IMR-90 (cell line): ENCODE results near the gene PRKN. TPM values are rescaled to one million over a fixed set of nuclear protein-coding genes. Genes with fewer than 3 reads are reported as not detected.

ENCODE experiments used
- ATAC-seq: fragments of 200-7000 bp; cut with Tn5 transposase; 2 replicates; pipeline ENCODE4 v1.9.1; 2020; ENCODE audit warnings: low read depth, mild to moderate bottlenecking, moderate library complexity
- BruUV-seq: library from RNA; stranded (reverse); fragments of 400-500 nt; replicated peaks from 2 replicates; lab custom pipeline; 2021; lab: Mats Ljungman, UMichigan
- CTCF ChIA-PET: fragments of 300-600 bp; formaldehyde crosslinking; extraction: SDS; loops from one replicate; lab custom pipeline; 2021; ENCODE audit warnings: antibody characterized with exemption; lab: Yijun Ruan, JAX
- POLR2A ChIA-PET: fragments of 300-600 bp; sonication (Branson Sonifier 250); formaldehyde crosslinking; loops from one replicate; lab custom pipeline; 2022; ENCODE audit warnings: antibody characterized with exemption; ENCODE audit not compliant: unreplicated experiment; lab: Charles Lee
- DNase-seq: peaks from one replicate; pipeline ENCODE4 v3.0.0; 2013
- H2AFZ ChIP-seq: replicated peaks from 2 replicates; pipeline ENCODE3; 2013; ENCODE audit warnings: low read length, mild to moderate bottlenecking; ENCODE audit not compliant: poor library complexity
- H2AK5ac ChIP-seq: 2 replicates; pipeline ENCODE4 v1.6.1; 2013; ENCODE audit warnings: low read depth, low read length, inconsistent platforms
- H2AK9ac ChIP-seq: replicated peaks from 2 replicates; pipeline ENCODE3; 2013; ENCODE audit warnings: mild to moderate bottlenecking, low read depth, low read length, moderate library complexity; ENCODE audit not compliant: poor library complexity
- H2BK120ac ChIP-seq: 2 replicates; pipeline ENCODE4 v1.6.1; 2013; ENCODE audit warnings: low read depth, low read length, inconsistent platforms
- H2BK15ac ChIP-seq: 3 replicates; pipeline ENCODE4 v1.6.1; 2013; ENCODE audit warnings: low read depth, low read length, inconsistent platforms
- H2BK20ac ChIP-seq: 2 replicates; pipeline ENCODE4 v1.6.1; 2013; ENCODE audit warnings: low read depth, mild to moderate bottlenecking, inconsistent platforms, low read length, moderate library complexity
- H2BK5ac ChIP-seq: 2 replicates; pipeline ENCODE4 v1.6.1; 2013; ENCODE audit warnings: mild to moderate bottlenecking, low read depth, low read length, inconsistent platforms; ENCODE audit not compliant: poor library complexity, severe bottlenecking
- H3K14ac ChIP-seq: replicated peaks from 2 replicates; pipeline ENCODE4 v1.6.1; 2013; ENCODE audit warnings: low read depth, low read length, inconsistent platforms
- H3K18ac ChIP-seq: 2 replicates; pipeline ENCODE4 v1.6.1; 2013; ENCODE audit warnings: low read depth, low read length, control low read depth
- H3K23ac ChIP-seq: 2 replicates; pipeline ENCODE4 v1.6.1; 2013; ENCODE audit warnings: low read depth, low read length, inconsistent platforms
- H3K27ac ChIP-seq: 2 replicates; pipeline ENCODE4 v1.5.1; 2013; ENCODE audit warnings: mild to moderate bottlenecking, control low read depth, low read length; ENCODE audit not compliant: insufficient read depth
- H3K27me3 ChIP-seq: 2 replicates; pipeline ENCODE4 v1.6.1; 2013; ENCODE audit warnings: low read length; ENCODE audit not compliant: control insufficient read depth, insufficient read depth
- H3K36me3 ChIP-seq: 2 replicates; pipeline ENCODE4 v1.6.1; 2013; ENCODE audit warnings: low read length, mixed read lengths; ENCODE audit not compliant: control insufficient read depth, insufficient read depth
- H3K4ac ChIP-seq: 2 replicates; pipeline ENCODE4 v1.6.1; 2013; ENCODE audit warnings: low read depth, low read length, inconsistent platforms
- H3K4me1 ChIP-seq: 2 replicates; pipeline ENCODE4 v1.6.1; 2013; ENCODE audit warnings: low read length, mixed read lengths; ENCODE audit not compliant: control insufficient read depth, insufficient read depth
- H3K4me2 ChIP-seq: 2 replicates; pipeline ENCODE4 v1.6.1; 2013; ENCODE audit warnings: low read depth, mild to moderate bottlenecking, control low read depth, low read length, moderate library complexity
- H3K4me3 ChIP-seq: 2 replicates; pipeline ENCODE4 v1.5.1; 2013; ENCODE audit warnings: low read depth, mild to moderate bottlenecking, control low read depth, low read length, moderate library complexity; ENCODE audit not compliant: insufficient read depth
- H3K56ac ChIP-seq: 2 replicates; pipeline ENCODE4 v1.6.1; 2013; ENCODE audit warnings: low read length, inconsistent platforms; ENCODE audit not compliant: insufficient read depth; ENCODE audit errors: extremely low read depth
- H3K79me1 ChIP-seq, 2 experiments: 2 replicates each; pipeline ENCODE4 v1.6.1; 2013; ENCODE audit warnings: low read length in 2 of 2, inconsistent platforms in 1 of 2, low read depth in 1 of 2
- H3K9ac ChIP-seq: 2 replicates; pipeline ENCODE4 v1.6.1; 2013; ENCODE audit warnings: low read depth, low read length, control low read depth
- H3K9me1 ChIP-seq: 2 replicates; pipeline ENCODE4 v1.6.1; 2013; ENCODE audit warnings: low read length, inconsistent platforms; ENCODE audit not compliant: insufficient read depth
- H3K9me3 ChIP-seq: 2 replicates; pipeline ENCODE4 v1.6.1; 2013; ENCODE audit warnings: low read length; ENCODE audit not compliant: control insufficient read depth, insufficient read depth
- H4K20me1 ChIP-seq: 2 replicates; pipeline ENCODE4 v1.6.1; 2013; ENCODE audit warnings: low read length, inconsistent platforms; ENCODE audit not compliant: insufficient read depth
- H4K5ac ChIP-seq: 2 replicates; pipeline ENCODE4 v1.6.1; 2013; ENCODE audit warnings: mild to moderate bottlenecking, low read depth, low read length, control low read depth
- H4K8ac ChIP-seq, 2 experiments: 2 replicates each; pipeline ENCODE4 v1.6.1; 2013; ENCODE audit warnings: low read depth in 2 of 2, low read length in 2 of 2, control low read depth in 1 of 2, inconsistent platforms in 1 of 2
- H4K91ac ChIP-seq: 2 replicates; pipeline ENCODE4 v1.6.1; 2013; ENCODE audit warnings: low read depth, low read length, inconsistent platforms; ENCODE audit not compliant: insufficient read depth
- CEBPB ChIP-seq: IDR thresholded peaks from 2 replicates; pipeline ENCODE4 v1.6.1; 2012; ENCODE audit warnings: low read depth, low read length, improper control_type of control experiment
- MAFK ChIP-seq: IDR thresholded peaks from 2 replicates; pipeline ENCODE4 v1.6.1; 2012; ENCODE audit warnings: low read depth, low read length, improper control_type of control experiment
- MXI1 ChIP-seq: IDR thresholded peaks from 2 replicates; pipeline ENCODE4 v1.6.1; 2012; ENCODE audit warnings: low read depth, mild to moderate bottlenecking, low read length, moderate library complexity, borderline replicate concordance
- NFE2L2 ChIP-seq: fragments of 150-350 bp; IDR thresholded peaks from 2 replicates; pipeline ENCODE4 v1.6.1; 2016; ENCODE audit warnings: low read depth, mild to moderate bottlenecking, low read length
- RFX5 ChIP-seq: IDR thresholded peaks from 2 replicates; pipeline ENCODE4 v1.8.0; 2012; ENCODE audit warnings: low read depth, mild to moderate bottlenecking, low read length, moderate library complexity
- whole genome bisulfite sequencing, 2 experiments: methylation state at CpG; one replicate each; pipeline versions ENCODE4 v1.1.5 to v1.1.7; 2013; ENCODE audit warnings: missing lambda C conversion rate in 2 of 2; ENCODE audit not compliant: insufficient read length in 1 of 2; ENCODE audit errors: extremely low coverage in 2 of 2; 5-methylcytosine and 5-hydroxymethylcytosine counted together
- dilution Hi-C: fragments of 300-500 bp; cut with HindIII; formaldehyde crosslinking; loops from one replicate; pipeline ENCODE4 v1.14.3; 2018; ENCODE audit warnings: low sequenced_read_pairs; ENCODE audit not compliant: unreplicated experiment
- in situ Hi-C: fragments of 300-500 bp; cut with MboI; formaldehyde crosslinking; loops from 3 replicates; pipeline ENCODE4 v1.14.3; 2019; ENCODE audit warnings: low sequenced_read_pairs, inconsistent platforms, mixed read lengths
- intact Hi-C: fragments of 100-400 bp; cut with micrococcal nuclease; formaldehyde crosslinking; loops from 2 replicates; pipeline ENCODE4 v1.10.0; 2022
- polyA plus RNA-seq, 3 experiments: library from polyadenylated mRNA; depleted of rRNA; stranded (reverse); fragments of >200 nt; gene quantifications; 2 replicates each; pipeline ENCODE4 v1.2.3, GENCODE V29; 2012; ENCODE audit warnings: low replicate concordance in 1 of 3
- total RNA-seq: library from RNA; depleted of rRNA; stranded (reverse); fragments of >200 nt; gene quantifications from 2 replicates; pipeline ENCODE4 v1.2.3, GENCODE V29; 2012
- TF ChIP-seq, protein P1 (sequence below): fragments of 150-350 bp; IDR thresholded peaks from 2 replicates; pipeline ENCODE4 v1.6.1; 2016; ENCODE audit warnings: low read depth, mild to moderate bottlenecking, low read length, moderate library complexity, borderline replicate concordance
- TF ChIP-seq, protein P2 (sequence below): conservative IDR thresholded peaks from 2 replicates; pipeline ENCODE4 v1.5.1; 2012; ENCODE audit warnings: mild to moderate bottlenecking, low read depth, low read length, improper control_type of control experiment
- TF ChIP-seq, protein P3 (sequence below): fragments of 150-350 bp; IDR thresholded peaks from 2 replicates; pipeline ENCODE4 v1.6.1; 2017; ENCODE audit warnings: mild to moderate bottlenecking, antibody characterized with exemption, low read length, low read depth

Gene PRKN
- total and polyA plus RNA-seq, 2 of the 4 experiments (the other 2 are of a cell fraction): 0.15 to 0.18 TPM

DNA sequence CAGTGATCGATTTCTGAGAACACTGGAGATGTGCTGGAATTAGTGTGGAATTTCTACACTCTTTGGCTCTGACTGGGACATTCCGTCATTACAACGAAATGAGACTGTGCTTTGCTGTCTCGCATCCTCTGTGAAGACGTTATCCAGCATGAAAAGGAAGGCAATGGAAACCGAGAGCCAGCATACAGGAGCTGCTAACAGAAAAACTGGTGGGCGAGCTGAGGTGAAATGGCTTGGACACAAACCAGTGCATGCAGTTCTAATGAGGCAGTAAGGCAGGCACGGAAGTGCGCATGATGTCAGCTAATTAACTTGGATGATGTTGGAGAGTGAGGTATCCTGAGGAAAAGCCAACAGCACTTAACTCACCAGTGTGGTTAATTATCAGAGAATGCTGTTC, 1250.9 kb downstream of the PRKN start:
- Histone ChIP-seq H3K14ac (no peak overlapping the region), H3K18ac (no peak overlapping the region), H4K91ac (no peak overlapping the region), H3K9me1 (no peaks in the 10 kb centered on the region), H3K27me3 (no peaks in the 10 kb centered on the region), H2AFZ (no peak overlapping the region), H4K5ac (no peak overlapping the region), H3K23ac (no peak overlapping the region), H3K36me3 (no peaks in the 10 kb centered on the region), H4K8ac (no peak overlapping the region), H3K79me1 (no peaks in the 10 kb centered on the region), H3K9ac (no peak overlapping the region), H2AK9ac (no peak overlapping the region), H3K4ac (no peak overlapping the region), H2BK5ac (no peak overlapping the region), H2BK120ac (no peak overlapping the region), H2AK5ac (no peak overlapping the region), H2BK20ac (no peak overlapping the region), H3K4me3 (no peak overlapping the region), H3K56ac (no peak overlapping the region), H3K4me1 (no peaks in the 10 kb centered on the region), H3K27ac (no peak overlapping the region), H4K20me1 (no peaks in the 10 kb centered on the region), H3K4me2 (no peak overlapping the region), H3K9me3 (peaks cover 7% of the 10 kb centered on the region), H2BK15ac (no peak overlapping the region)
- 40% methylated on average over 1 of the region's 9 CpGs; no CpG with 5 or more reads in 1 of the 2 experiments for WGBS, 2 experiments
- ChIA-PET POLR2A (no interaction called here), CTCF (no interaction called here)
- ATAC-seq (no peak), DNase-seq (no peak)
- BruUV-seq: no TSS peak
- intact Hi-C loops: no loop called here
- in situ Hi-C loops: no loop called here
- dilution Hi-C loops: no loop called here
- TF ChIP-seq MXI1 (no peak), RFX5 (no peak), CEBPB (no peak), MAFK (no peak), NFE2L2 (no peak)
- TF ChIP-seq, protein P1, sequence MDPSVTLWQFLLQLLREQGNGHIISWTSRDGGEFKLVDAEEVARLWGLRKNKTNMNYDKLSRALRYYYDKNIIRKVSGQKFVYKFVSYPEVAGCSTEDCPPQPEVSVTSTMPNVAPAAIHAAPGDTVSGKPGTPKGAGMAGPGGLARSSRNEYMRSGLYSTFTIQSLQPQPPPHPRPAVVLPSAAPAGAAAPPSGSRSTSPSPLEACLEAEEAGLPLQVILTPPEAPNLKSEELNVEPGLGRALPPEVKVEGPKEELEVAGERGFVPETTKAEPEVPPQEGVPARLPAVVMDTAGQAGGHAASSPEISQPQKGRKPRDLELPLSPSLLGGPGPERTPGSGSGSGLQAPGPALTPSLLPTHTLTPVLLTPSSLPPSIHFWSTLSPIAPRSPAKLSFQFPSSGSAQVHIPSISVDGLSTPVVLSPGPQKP: no peak
- TF ChIP-seq, protein P2, sequence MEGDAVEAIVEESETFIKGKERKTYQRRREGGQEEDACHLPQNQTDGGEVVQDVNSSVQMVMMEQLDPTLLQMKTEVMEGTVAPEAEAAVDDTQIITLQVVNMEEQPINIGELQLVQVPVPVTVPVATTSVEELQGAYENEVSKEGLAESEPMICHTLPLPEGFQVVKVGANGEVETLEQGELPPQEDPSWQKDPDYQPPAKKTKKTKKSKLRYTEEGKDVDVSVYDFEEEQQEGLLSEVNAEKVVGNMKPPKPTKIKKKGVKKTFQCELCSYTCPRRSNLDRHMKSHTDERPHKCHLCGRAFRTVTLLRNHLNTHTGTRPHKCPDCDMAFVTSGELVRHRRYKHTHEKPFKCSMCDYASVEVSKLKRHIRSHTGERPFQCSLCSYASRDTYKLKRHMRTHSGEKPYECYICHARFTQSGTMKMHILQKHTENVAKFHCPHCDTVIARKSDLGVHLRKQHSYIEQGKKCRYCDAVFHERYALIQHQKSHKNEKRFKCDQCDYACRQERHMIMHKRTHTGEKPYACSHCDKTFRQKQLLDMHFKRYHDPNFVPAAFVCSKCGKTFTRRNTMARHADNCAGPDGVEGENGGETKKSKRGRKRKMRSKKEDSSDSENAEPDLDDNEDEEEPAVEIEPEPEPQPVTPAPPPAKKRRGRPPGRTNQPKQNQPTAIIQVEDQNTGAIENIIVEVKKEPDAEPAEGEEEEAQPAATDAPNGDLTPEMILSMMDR: no peak
- TF ChIP-seq, protein P3, sequence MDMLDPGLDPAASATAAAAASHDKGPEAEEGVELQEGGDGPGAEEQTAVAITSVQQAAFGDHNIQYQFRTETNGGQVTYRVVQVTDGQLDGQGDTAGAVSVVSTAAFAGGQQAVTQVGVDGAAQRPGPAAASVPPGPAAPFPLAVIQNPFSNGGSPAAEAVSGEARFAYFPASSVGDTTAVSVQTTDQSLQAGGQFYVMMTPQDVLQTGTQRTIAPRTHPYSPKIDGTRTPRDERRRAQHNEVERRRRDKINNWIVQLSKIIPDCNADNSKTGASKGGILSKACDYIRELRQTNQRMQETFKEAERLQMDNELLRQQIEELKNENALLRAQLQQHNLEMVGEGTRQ: no peak
